H1 (cell line): ENCODE measurements around the gene RRAS. TPM values are rescaled to one million over a fixed set of nuclear protein-coding genes. Genes with fewer than 3 reads are reported as not detected.

Experiments used
- CTCF ChIA-PET: fragments of 300-600 bp; sonication (Branson Sonifier 250); formaldehyde crosslinking; loops from one replicate; lab custom pipeline; 2021; ENCODE audit not compliant: partially characterized antibody; lab: Charles Lee
- POLR2A ChIA-PET: fragments of 300-600 bp; sonication (Branson Sonifier 250); formaldehyde crosslinking; loops from one replicate; lab custom pipeline; 2021; ENCODE audit warnings: inconsistent platforms; ENCODE audit not compliant: partially characterized antibody; lab: Charles Lee
- DNase-seq, 2 experiments: peaks; one replicate each; pipeline versions ENCODE4 v3.0.0 to v3.0.0-alpha.2; 2010 to 2022; ENCODE audit warnings: low spot score in 2 of 2, low read depth in 1 of 2, mixed read lengths in 1 of 2
- FAIRE-seq: peaks from 2 replicates; lab custom pipeline; 2011; peaks lifted over from hg19 to GRCh38; lab: Jason Lieb, UNC
- H2AFZ ChIP-seq: 2 replicates; pipeline ENCODE4 v1.8.1; 2012; ENCODE audit warnings: low read length, inconsistent platforms
- H2AK5ac ChIP-seq: 2 replicates; pipeline ENCODE4 v1.6.1; 2013; ENCODE audit warnings: low read depth, low read length
- H2BK120ac ChIP-seq: replicated peaks from 2 replicates; pipeline ENCODE3; 2013; ENCODE audit warnings: low read depth, low read length, inconsistent platforms
- H2BK12ac ChIP-seq: 2 replicates; pipeline ENCODE4 v1.6.1; 2013; ENCODE audit warnings: low read depth, low read length
- H2BK15ac ChIP-seq: 2 replicates; pipeline ENCODE4 v1.6.1; 2013; ENCODE audit warnings: low read length
- H2BK20ac ChIP-seq: 2 replicates; pipeline ENCODE4 v1.6.1; 2013; ENCODE audit warnings: low read length
- H2BK5ac ChIP-seq: 2 replicates; pipeline ENCODE4 v1.6.1; 2013; ENCODE audit warnings: low read depth, low read length
- H3K14ac ChIP-seq: 2 replicates; pipeline ENCODE4 v1.6.1; 2013; ENCODE audit warnings: inconsistent platforms; ENCODE audit not compliant: insufficient read length
- H3K18ac ChIP-seq: 2 replicates; pipeline ENCODE4 v1.6.1; 2013; ENCODE audit warnings: low read length; ENCODE audit errors: extremely low read depth
- H3K23ac ChIP-seq: 2 replicates; pipeline ENCODE4 v1.6.1; 2013; ENCODE audit warnings: inconsistent platforms; ENCODE audit not compliant: insufficient read length
- H3K23me2 ChIP-seq: 2 replicates; pipeline ENCODE4 v1.6.1; 2013; ENCODE audit warnings: low read depth, low read length
- H3K27ac ChIP-seq: 2 replicates; pipeline ENCODE4 v1.6.1; 2011; ENCODE audit warnings: low read depth, low read length, inconsistent platforms
- H3K27me3 ChIP-seq, 4 experiments: replicated peaks in 1 of 4; 1 replicate in 1 of 4; 2 replicates in 3 of 4; pipeline versions ENCODE4 v1.6.1 to v1.8.1; 2011 to 2013; ENCODE audit warnings: low read length in 3 of 4, mild to moderate bottlenecking in 3 of 4, inconsistent platforms in 2 of 4, mixed read lengths in 2 of 4, moderate library complexity in 1 of 4; ENCODE audit not compliant: control insufficient read depth in 3 of 4, insufficient read depth in 3 of 4; ENCODE audit errors: extremely low read depth in 1 of 4
- H3K36me3 ChIP-seq, 4 experiments: 2 replicates each; pipeline versions ENCODE4 v1.6.1 to v1.8.1; 2011 to 2013; ENCODE audit warnings: mild to moderate bottlenecking in 4 of 4, low read length in 3 of 4, moderate library complexity in 2 of 4, control low read depth in 1 of 4, inconsistent platforms in 1 of 4; ENCODE audit not compliant: insufficient read depth in 4 of 4, control insufficient read depth in 2 of 4
- H3K4ac ChIP-seq: replicated peaks from 2 replicates; pipeline ENCODE3; 2013; ENCODE audit warnings: low read length, low read depth, mixed read lengths, inconsistent platforms; ENCODE audit not compliant: insufficient read length
- H3K4me1 ChIP-seq, 4 experiments: replicated peaks in 1 of 4; 1 replicate in 1 of 4; 2 replicates in 3 of 4; pipeline versions ENCODE4 v1.6.1 to v1.8.1; 2011 to 2013; ENCODE audit warnings: low read length in 3 of 4, inconsistent platforms in 2 of 4, mixed read lengths in 1 of 4; ENCODE audit not compliant: insufficient read depth in 4 of 4, control insufficient read depth in 3 of 4
- H3K4me2 ChIP-seq, 2 experiments: 2 replicates each; pipeline versions ENCODE4 v1.6.1 to v1.8.1; 2011 to 2013; ENCODE audit warnings: low read depth in 2 of 2, low read length in 2 of 2, control low read depth in 1 of 2, inconsistent platforms in 1 of 2, mild to moderate bottlenecking in 1 of 2; ENCODE audit not compliant: insufficient read depth in 1 of 2
- H3K4me3 ChIP-seq, 4 experiments: fragments of 200-600, 300-600 bp in 1 of 4; sonication (generic), shearing (Covaris generic), sonication (Bioruptor Twin) in 1 of 4; 2 replicates each; pipeline versions ENCODE4 v1.5.1 to v1.8.1; 2011 to 2016; ENCODE audit warnings: low read length in 4 of 4, low read depth in 3 of 4, control low read depth in 2 of 4, inconsistent platforms in 2 of 4, mild to moderate bottlenecking in 2 of 4, mixed read lengths in 1 of 4, moderate library complexity in 1 of 4; ENCODE audit not compliant: insufficient read depth in 2 of 4; ENCODE audit errors: extremely low read depth in 1 of 4
- H3K56ac ChIP-seq: replicated peaks from 2 replicates; pipeline ENCODE3; 2013; ENCODE audit warnings: low read depth, mild to moderate bottlenecking, mixed read lengths, low read length, inconsistent platforms; ENCODE audit not compliant: insufficient read length
- H3K79me1 ChIP-seq: 2 replicates; pipeline ENCODE4 v1.6.1; 2013; ENCODE audit warnings: low read depth, low read length, control low read depth
- H3K79me2 ChIP-seq, 2 experiments: 2 replicates each; pipeline versions ENCODE4 v1.6.1 to v1.8.1; 2012 to 2013; ENCODE audit warnings: low read length in 2 of 2, mild to moderate bottlenecking in 2 of 2, inconsistent platforms in 1 of 2; ENCODE audit not compliant: insufficient read depth in 2 of 2, control insufficient read depth in 1 of 2
- H3K9ac ChIP-seq, 4 experiments: replicated peaks in 1 of 4; 1 replicate in 1 of 4; 2 replicates in 3 of 4; pipeline versions ENCODE4 v1.6.1 to v1.8.1; 2011 to 2013; ENCODE audit warnings: low read depth in 3 of 4, low read length in 3 of 4, control low read depth in 2 of 4, mild to moderate bottlenecking in 2 of 4, moderate library complexity in 2 of 4, inconsistent platforms in 1 of 4; ENCODE audit errors: extremely low read depth in 1 of 4
- H3K9me3 ChIP-seq, 2 experiments: 2 replicates each; pipeline versions ENCODE4 v1.6.1 to v1.8.1; 2012 to 2013; ENCODE audit warnings: mild to moderate bottlenecking in 2 of 2, moderate library complexity in 2 of 2, control low read depth in 1 of 2, inconsistent platforms in 1 of 2, low read depth in 1 of 2, low read length in 1 of 2, mixed read lengths in 1 of 2; ENCODE audit not compliant: insufficient read depth in 2 of 2
- H4K20me1 ChIP-seq, 2 experiments: replicated peaks in 1 of 2; 2 replicates each; pipeline versions ENCODE3 to v1.8.1; 2011 to 2013; ENCODE audit warnings: inconsistent platforms in 2 of 2, low read length in 2 of 2, mild to moderate bottlenecking in 1 of 2; ENCODE audit not compliant: insufficient read depth in 2 of 2, control insufficient read depth in 1 of 2
- H4K5ac ChIP-seq: 2 replicates; pipeline ENCODE4 v1.6.1; 2013; ENCODE audit warnings: low read length, low read depth, mixed read lengths, inconsistent platforms; ENCODE audit not compliant: insufficient read length
- H4K8ac ChIP-seq: 2 replicates; pipeline ENCODE4 v1.8.0; 2013; ENCODE audit warnings: mild to moderate bottlenecking, moderate library complexity, low read length, inconsistent platforms; ENCODE audit not compliant: insufficient read depth; ENCODE audit errors: extremely low read depth
- H4K91ac ChIP-seq: replicated peaks from 2 replicates; pipeline ENCODE3; 2013; ENCODE audit warnings: low read length, mixed read lengths, inconsistent platforms; ENCODE audit not compliant: insufficient read length
- BACH1 ChIP-seq: IDR thresholded peaks from 2 replicates; pipeline ENCODE4 v1.6.1; 2012; ENCODE audit warnings: low read length, improper control_type of control experiment
- E2F6 ChIP-seq: IDR thresholded peaks from 2 replicates; pipeline ENCODE4 v1.6.1; 2012; ENCODE audit warnings: inconsistent platforms
- EP300 ChIP-seq, 2 experiments: IDR thresholded peaks; 1 replicate in 1 of 2; 2 replicates in 1 of 2; pipeline ENCODE4 v1.6.1; 2011 to 2012; ENCODE audit warnings: low read depth in 2 of 2, low read length in 2 of 2, mild to moderate bottlenecking in 2 of 2, borderline replicate concordance in 1 of 2, inconsistent platforms in 1 of 2, moderate library complexity in 1 of 2
- HDAC6 ChIP-seq: IDR thresholded peaks from one replicate; pipeline ENCODE4 v1.7.1; 2012; ENCODE audit warnings: low read depth, mild to moderate bottlenecking, inconsistent platforms, low read length, moderate library complexity
- JUN ChIP-seq: IDR thresholded peaks from 2 replicates; pipeline ENCODE4 v1.6.1; 2011; ENCODE audit warnings: low read depth, mild to moderate bottlenecking, improper control_type of control experiment, low read length
- KDM1A ChIP-seq: fragments of 200-600, 300-600 bp; sonication (generic); IDR thresholded peaks from 2 replicates; pipeline ENCODE4 v1.7.1; 2016; ENCODE audit warnings: mild to moderate bottlenecking, low read length, borderline replicate concordance
- NANOG ChIP-seq: IDR thresholded peaks from 2 replicates; pipeline ENCODE4 v1.6.1; 2011; ENCODE audit warnings: low read length, low read depth, mild to moderate bottlenecking, inconsistent platforms; ENCODE audit not compliant: insufficient read depth, poor library complexity, severe bottlenecking
- POLR2A ChIP-seq, 2 experiments: IDR thresholded peaks; 1 replicate in 1 of 2; 2 replicates in 1 of 2; pipeline ENCODE4 v1.6.1; 2011; ENCODE audit warnings: low read depth in 2 of 2, low read length in 2 of 2, mild to moderate bottlenecking in 2 of 2; ENCODE audit errors: control extremely low read depth in 1 of 2
- RBBP5 ChIP-seq: IDR thresholded peaks from 2 replicates; pipeline ENCODE4 v1.7.1; 2012; ENCODE audit warnings: low read depth, mild to moderate bottlenecking, inconsistent platforms, low read length, moderate library complexity, borderline replicate concordance
- RFX5 ChIP-seq: IDR thresholded peaks from 2 replicates; pipeline ENCODE4 v1.6.1; 2011; ENCODE audit warnings: low read depth, low read length, improper control_type of control experiment, borderline replicate concordance
- SIN3A ChIP-seq, 2 experiments: IDR thresholded peaks in 1 of 2; conservative IDR thresholded peaks in 1 of 2; 2 replicates each; pipeline ENCODE4 v1.6.1; 2011 to 2012; ENCODE audit warnings: low read length in 2 of 2, improper control_type of control experiment in 1 of 2, low read depth in 1 of 2, mild to moderate bottlenecking in 1 of 2
- TAF7 ChIP-seq: optimal IDR thresholded peaks from 2 replicates; pipeline ENCODE3; 2011; ENCODE audit warnings: low read depth, mild to moderate bottlenecking, inconsistent platforms, low read length, moderate library complexity, borderline replicate concordance
- TBP ChIP-seq: IDR thresholded peaks from 2 replicates; pipeline ENCODE4 v1.6.1; 2011; ENCODE audit warnings: low read depth, low read length, improper control_type of control experiment
- WGBS, 2 experiments: shearing (Covaris generic) in 1 of 2; methylation state at CpG; one replicate each; pipeline versions ENCODE4 v1.1.6 to v1.1.7; 2013 to 2015; ENCODE audit warnings: low lambda C conversion rate in 2 of 2, mixed read lengths in 2 of 2, inconsistent platforms in 1 of 2, low coverage in 1 of 2, missing lambda C conversion rate in 1 of 2; ENCODE audit not compliant: insufficient replicate concordance in 2 of 2, insufficient coverage in 1 of 2, insufficient read length in 1 of 2; ENCODE audit errors: extremely low coverage in 1 of 2, missing lambda C conversion rate in 1 of 2; 5-methylcytosine and 5-hydroxymethylcytosine counted together
- polyA plus RNA-seq, 7 experiments: library from polyadenylated mRNA; depleted of rRNA in 3 of 7; stranded (reverse) in 5 of 7; unstranded in 2 of 7; fragments of >200 nt in 5 of 7; fragments of 200-250 nt in 2 of 7; gene quantifications; 1 replicate in 5 of 7; 2 replicates in 1 of 7; 4 replicates in 1 of 7; pipeline versions ENCODE4 v1.2.1 to v1.2.3, GENCODE V29; 2011 to 2013; ENCODE audit warnings: missing spikeins in 2 of 7, mixed read lengths in 2 of 7
- total RNA-seq: library from RNA; stranded (reverse); fragmentation: NEBNext Ultra II Directional; extraction: Animal tissue kit (Norgen Biotek cat#: 25700); gene quantifications from 2 replicates; pipeline ENCODE4 v1.2.1, GENCODE V29; 2021

RRAS gene
- total and polyA plus RNA-seq, 2 of the 8 experiments (the other 6 are each of a cell fraction or from before 2014, with no cell fraction given) = 17.7 to 49.1 TPM

- Histone ChIP-seq H3K9ac (no peak overlapping the region), H3K79me2 (peaks cover 8 to 54% of the 10 kb centered on the region in 2 experiments; a peak in 3 of 4 replicates), H3K14ac (no peak overlapping the region), H2BK15ac (no peak overlapping the region), H3K36me3 (peaks cover 24 to 81% (median 61%) of the 10 kb centered on the region in 4 experiments), H2AFZ (no peak overlapping the region), H2BK5ac (no peak overlapping the region), H4K8ac (peak overlapping the region; percentile 31; the same call in 1 of the 2 replicates), H4K5ac (no peak overlapping the region), H3K9me3 (no peaks in the 10 kb centered on the region), H3K23ac (no peak overlapping the region), H4K91ac (no peak overlapping the region), H2BK120ac (no peak overlapping the region), H3K4ac (no peak overlapping the region), H3K27ac (no peak overlapping the region), H3K79me1 (peaks cover 8% of the 10 kb centered on the region), H3K4me2 (no peak overlapping the region), H2AK5ac (no peak overlapping the region), H3K18ac (no peak overlapping the region), H2BK12ac (no peak overlapping the region), H2BK20ac (no peak overlapping the region), H3K27me3 (no peaks in the 10 kb centered on the region), H3K56ac (no peak overlapping the region), H3K23me2 (peaks cover 5% of the 10 kb centered on the region), H3K4me1 (peaks cover 0 to 5% (median 4%) of the 10 kb centered on the region in 4 experiments; a peak in 4 of 7 replicates), H4K20me1 (peaks cover 6 to 17% of the 10 kb centered on the region in 2 experiments), H3K4me3 (no peak overlapping the region)
- WGBS, 2 experiments = 100% methylated on average over 12 of the region's 29 CpGs; no CpG with 5 or more reads in 1 of the 2 experiments
- FAIRE-seq = no peak
- ChIA-PET CTCF (interaction anchor here (1.0 to 2.0 kb wide), 6 partner anchors 11 to 76 kb away, joined by 3 to 6 read pairs (median 4); partner anchors contain the start of gene NOSIP), POLR2A (interaction anchor here (1.0 to 37.8 kb wide), 3 partner anchors 26 to 72 kb away, joined by 4 to 840 read pairs (median 5); partner anchors contain the start of genes RRAS and SCAF1)
- no peak for DNase-seq
- TF ChIP-seq POLR2A (IDR thresholded peaks at IDR 0.05; ENCODE audit: control extremely low read depth in 1 of 2, low read depth in 2 of 2, low read length in 2 of 2) (no peak), NANOG (no peak), HDAC6 (no peak), RBBP5 (no peak), TAF7 (no peak), KDM1A (no peak), RFX5 (no peak), BACH1 (no peak), EP300 (IDR thresholded peaks at IDR 0.05; ENCODE audit: borderline replicate concordance in 1 of 2, low read depth in 2 of 2, low read length in 2 of 2) (no peak), E2F6 (no peak), JUN (no peak), TBP (no peak), SIN3A (conservative IDR thresholded peaks at IDR 0.05 in 1 of 2, IDR thresholded peaks at IDR 0.05 in 1 of 2; ENCODE audit: low read depth in 1 of 2, low read length in 2 of 2) (no peak)
Observed at GRCh38 chr19:49597703-49597974, 42.3 kb downstream of the RRAS start.
